HepG2 (cell line): ENCODE data around the gene NPHP4. TPM values are rescaled to one million over a fixed set of nuclear protein-coding genes. Genes with fewer than 3 reads are reported as not detected.
A peak's percentile ranks its signal among the peaks of the same experiment; 100 is the strongest.

ENCODE experiments used
- DR1 ChIP-seq: sonication (generic); formaldehyde crosslinking; IDR thresholded peaks from 2 replicates; pipeline ENCODE4 v1.8.0; 2021; ENCODE audit warnings: mild to moderate bottlenecking, missing genetic modification reagents, inconsistent platforms
- GATA4 ChIP-seq: sonication (generic); IDR thresholded peaks from 2 replicates; pipeline ENCODE4 v1.6.1; 2016; ENCODE audit warnings: antibody characterized with exemption, low read depth, borderline replicate concordance
- HOXA3 ChIP-seq: sonication (generic); formaldehyde crosslinking; IDR thresholded peaks from 2 replicates; pipeline ENCODE4 v1.5.0; 2020; ENCODE audit warnings: missing genetic modification reagents
- KLF13 ChIP-seq: sonication (generic); formaldehyde crosslinking; IDR thresholded peaks from 2 replicates; pipeline ENCODE4 v1.4.0; 2020; ENCODE audit warnings: mild to moderate bottlenecking, missing genetic modification reagents
- MTF2 ChIP-seq: sonication (generic); formaldehyde crosslinking; IDR thresholded peaks from 2 replicates; pipeline ENCODE4 v1.5.0; 2020; ENCODE audit warnings: missing genetic modification reagents, borderline replicate concordance
- NRL ChIP-seq: sonication (generic); formaldehyde crosslinking; IDR thresholded peaks from 2 replicates; pipeline ENCODE4 v1.5.0; 2020; ENCODE audit warnings: missing genetic modification reagents, mild to moderate bottlenecking, moderate library complexity, borderline replicate concordance
- PHF21A ChIP-seq: sonication (generic); formaldehyde crosslinking; IDR thresholded peaks from 2 replicates; pipeline ENCODE4 v1.5.0; 2020; ENCODE audit warnings: mild to moderate bottlenecking, missing genetic modification reagents
- PITX1 ChIP-seq: sonication (generic); formaldehyde crosslinking; IDR thresholded peaks from 2 replicates; pipeline ENCODE4 v1.5.1; 2020; ENCODE audit warnings: mild to moderate bottlenecking, missing genetic modification reagents
- RBM39 ChIP-seq: fragments of 200-400 bp; formaldehyde crosslinking; IDR thresholded peaks from one replicate; pipeline ENCODE4 v1.6.1; 2018; ENCODE audit warnings: antibody characterized with exemption, mild to moderate bottlenecking, low read depth, low read length; ENCODE audit not compliant: poor library complexity, severe bottlenecking
- RFXANK ChIP-seq: IDR thresholded peaks from 2 replicates; pipeline ENCODE4 v1.6.1; 2016
- SP2 ChIP-seq: sonication (generic); formaldehyde crosslinking; IDR thresholded peaks from 2 replicates; pipeline ENCODE4 v1.5.1; 2020; ENCODE audit warnings: mild to moderate bottlenecking, missing genetic modification reagents
- SPEN ChIP-seq: sonication (generic); formaldehyde crosslinking; IDR thresholded peaks from 2 replicates; pipeline ENCODE4 v1.5.1; 2020; ENCODE audit warnings: low read depth, mild to moderate bottlenecking, missing genetic modification reagents
- SRY ChIP-seq: sonication (generic); formaldehyde crosslinking; IDR thresholded peaks from 2 replicates; pipeline ENCODE4 v1.8.0; 2022; ENCODE audit warnings: mild to moderate bottlenecking, missing genetic modification reagents
- SYNCRIP ChIP-seq: fragments of 200-400 bp; formaldehyde crosslinking; IDR thresholded peaks from 2 replicates; pipeline ENCODE4 v1.6.1; 2018; ENCODE audit warnings: mild to moderate bottlenecking, low read depth, low read length; ENCODE audit not compliant: insufficient read depth
- ZBTB7B ChIP-seq: sonication (generic); formaldehyde crosslinking; IDR thresholded peaks from 2 replicates; pipeline ENCODE4 v1.4.0; 2020; ENCODE audit warnings: missing genetic modification reagents
- ZNF138 ChIP-seq: sonication (generic); formaldehyde crosslinking; IDR thresholded peaks from 2 replicates; pipeline ENCODE4 v1.5.0; 2020; ENCODE audit warnings: mild to moderate bottlenecking, low read depth, missing genetic modification reagents
- ZNF234 ChIP-seq: sonication (generic); formaldehyde crosslinking; conservative IDR thresholded peaks from 2 replicates; pipeline ENCODE4 v1.5.1; 2020; ENCODE audit warnings: mild to moderate bottlenecking, missing genetic modification reagents
- ZNF468 ChIP-seq: sonication (generic); formaldehyde crosslinking; IDR thresholded peaks from 2 replicates; pipeline ENCODE4 v1.8.0; 2022; ENCODE audit warnings: mild to moderate bottlenecking, moderate library complexity, missing genetic modification reagents
- ZNF510 ChIP-seq: sonication (generic); formaldehyde crosslinking; IDR thresholded peaks from 2 replicates; pipeline ENCODE4 v1.4.0; 2020; ENCODE audit warnings: low read depth, mild to moderate bottlenecking, missing genetic modification reagents
- ZNF567 ChIP-seq: sonication (generic); formaldehyde crosslinking; IDR thresholded peaks from 2 replicates; pipeline ENCODE4 v1.8.1; 2023; ENCODE audit warnings: mild to moderate bottlenecking, missing genetic modification reagents, borderline replicate concordance
- ZNF761 ChIP-seq: sonication (generic); formaldehyde crosslinking; conservative IDR thresholded peaks from 2 replicates; pipeline ENCODE4 v1.4.0; 2020; ENCODE audit warnings: mild to moderate bottlenecking, missing genetic modification reagents
- ZNF773 ChIP-seq: sonication (generic); formaldehyde crosslinking; IDR thresholded peaks from 2 replicates; pipeline ENCODE4 v1.4.0; 2020; ENCODE audit warnings: missing genetic modification reagents, borderline replicate concordance
- ZNF780A ChIP-seq: sonication (generic); formaldehyde crosslinking; IDR thresholded peaks from 2 replicates; pipeline ENCODE4 v1.8.0; 2022; ENCODE audit warnings: mild to moderate bottlenecking, missing genetic modification reagents, moderate library complexity
- ZNF883 ChIP-seq: sonication (generic); formaldehyde crosslinking; IDR thresholded peaks from 2 replicates; pipeline ENCODE4 v1.5.1; 2020; ENCODE audit warnings: mild to moderate bottlenecking, missing genetic modification reagents; ENCODE audit errors: not compliant biosample characterization
- polyA plus RNA-seq, 8 experiments: library from polyadenylated mRNA; depleted of rRNA in 3 of 8; stranded (reverse) in 7 of 8; unstranded in 1 of 8; fragments of >200 nt; fragmentation: Illumina TruSeq in 4 of 8; extraction: Trizol in 4 of 8; gene quantifications; 2 replicates each; pipeline versions ENCODE4 v1.2.1 to v1.2.3, GENCODE V29; 2011 to 2016; ENCODE audit warnings: low read depth in 4 of 8, missing spikeins in 1 of 8, mixed read lengths in 1 of 8; ENCODE audit not compliant: insufficient read depth in 1 of 8
- total RNA-seq, 5 experiments: library from RNA; depleted of rRNA; stranded (reverse); fragments of >200 nt; fragmentation: Illumina TruSeq; extraction: Trizol; gene quantifications; 2 replicates each; pipeline ENCODE4 v1.2.3, GENCODE V29; 2016; ENCODE audit warnings: low read depth in 1 of 5
- TF ChIP-seq, protein P1 (sequence below): sonication (generic); formaldehyde crosslinking; IDR thresholded peaks from 2 replicates; pipeline ENCODE4 v1.4.0; 2020; ENCODE audit warnings: missing genetic modification reagents
- TF ChIP-seq, protein P2 (sequence below): sonication (generic); formaldehyde crosslinking; IDR thresholded peaks from 2 replicates; pipeline ENCODE4 v1.4.0; 2020; ENCODE audit warnings: missing genetic modification reagents
- TF ChIP-seq, protein P3 (sequence below): sonication (generic); IDR thresholded peaks from 2 replicates; pipeline ENCODE4 v1.6.1; 2016; ENCODE audit warnings: low read depth, borderline replicate concordance

NPHP4 gene
- total and polyA plus RNA-seq, 2 of the 13 experiments (the other 11 are each of a cell fraction or from before 2014, with no cell fraction given), result 4.4 to 6.8 TPM

DNA sequence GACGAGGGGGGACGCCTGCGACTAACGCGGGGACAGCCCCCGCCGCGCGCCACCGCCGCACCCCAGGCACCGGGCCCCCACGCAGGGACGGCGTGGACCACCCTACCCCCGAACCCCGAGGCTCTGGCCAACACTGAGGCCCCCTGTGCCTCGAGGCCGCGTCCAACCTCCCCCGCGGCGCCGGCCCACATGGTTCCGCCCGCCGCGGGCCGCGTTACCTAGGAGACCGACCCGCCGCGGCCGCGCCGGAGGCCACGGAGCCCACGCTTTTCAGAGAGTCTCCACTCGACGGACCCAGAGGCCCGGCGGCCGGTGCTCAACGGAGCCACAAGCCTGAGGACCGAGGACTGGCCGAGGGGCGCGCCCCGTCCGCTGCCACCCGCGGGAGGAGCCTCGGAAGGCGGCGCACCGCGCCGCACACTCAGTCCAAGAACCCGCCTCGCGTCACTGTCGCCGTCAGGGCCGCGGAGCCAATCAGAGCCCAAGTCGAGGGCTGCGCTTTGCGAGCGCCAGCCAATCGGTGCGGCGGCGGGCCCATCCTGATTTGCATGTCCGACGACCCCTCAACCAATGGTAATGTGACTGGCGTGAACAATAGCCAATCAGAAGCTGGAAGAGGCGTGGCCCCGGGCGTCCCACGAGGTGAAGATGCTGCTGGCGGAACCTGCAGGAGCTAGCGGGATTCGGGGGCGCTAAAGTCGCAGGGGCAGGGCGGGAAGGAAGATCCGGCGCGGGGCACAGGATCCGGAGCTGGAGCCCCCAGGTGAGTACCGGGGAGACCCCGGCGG is at the start of gene NPHP4 (continued):
- TF ChIP-seq, protein P1, sequence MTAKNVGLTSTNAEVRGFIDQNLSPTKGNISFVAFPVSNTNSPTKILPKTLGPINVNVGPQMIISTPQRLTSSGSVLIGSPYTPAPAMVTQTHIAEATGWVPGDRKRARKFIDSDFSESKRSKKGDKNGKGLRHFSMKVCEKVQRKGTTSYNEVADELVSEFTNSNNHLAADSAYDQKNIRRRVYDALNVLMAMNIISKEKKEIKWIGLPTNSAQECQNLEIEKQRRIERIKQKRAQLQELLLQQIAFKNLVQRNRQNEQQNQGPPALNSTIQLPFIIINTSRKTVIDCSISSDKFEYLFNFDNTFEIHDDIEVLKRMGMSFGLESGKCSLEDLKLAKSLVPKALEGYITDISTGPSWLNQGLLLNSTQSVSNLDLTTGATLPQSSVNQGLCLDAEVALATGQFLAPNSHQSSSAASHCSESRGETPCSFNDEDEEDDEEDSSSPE (CRISPR knock-in tag), result peak; percentile 85
- TF ChIP-seq ZBTB7B (CRISPR knock-in tag) (peak; percentile 73), ZNF883 (CRISPR knock-in tag) (peak; percentile 46), KLF13 (0 out of 2 replicates have a peak, but pooled peaks have one; percentile 42), MTF2 (CRISPR knock-in tag) (peak; percentile 13; the same call in 1 of the 2 replicates), ZNF510 (CRISPR knock-in tag) (peak; percentile 32; the same call in 1 of the 2 replicates), RBM39 (peak; percentile 30), SP2 (peak; percentile 96), PHF21A (peak; percentile 82), NRL (CRISPR knock-in tag) (peak; percentile 29; the same call in 1 of the 2 replicates), SPEN (CRISPR knock-in tag) (peak; percentile 65), ZNF234 (CRISPR knock-in tag) (peak; percentile 67; the same call in 1 of the 2 replicates), ZNF780A (no peak), ZNF138 (no peak), ZNF468 (CRISPR knock-in tag) (no peak), SYNCRIP (no peak), DR1 (CRISPR knock-in tag) (0 out of 2 replicates have a peak, but pooled peaks have one; percentile 19), HOXA3 (CRISPR knock-in tag) (peak; percentile 34), RFXANK (CRISPR knock-in tag) (peak; percentile 92), ZNF761 (CRISPR knock-in tag) (0 out of 2 replicates have a peak, but pooled peaks have one; percentile 17), SRY (CRISPR knock-in tag) (0 out of 2 replicates have a peak, but pooled peaks have one; percentile 61), ZNF567 (CRISPR knock-in tag) (peak; percentile 85; the same call in 1 of the 2 replicates), ZNF773 (CRISPR knock-in tag) (0 out of 2 replicates have a peak, but pooled peaks have one; percentile 18), GATA4 (peak; percentile 52; the same call in 1 of the 2 replicates), PITX1 (CRISPR knock-in tag) (peak; percentile 58)
- TF ChIP-seq, protein P2, sequence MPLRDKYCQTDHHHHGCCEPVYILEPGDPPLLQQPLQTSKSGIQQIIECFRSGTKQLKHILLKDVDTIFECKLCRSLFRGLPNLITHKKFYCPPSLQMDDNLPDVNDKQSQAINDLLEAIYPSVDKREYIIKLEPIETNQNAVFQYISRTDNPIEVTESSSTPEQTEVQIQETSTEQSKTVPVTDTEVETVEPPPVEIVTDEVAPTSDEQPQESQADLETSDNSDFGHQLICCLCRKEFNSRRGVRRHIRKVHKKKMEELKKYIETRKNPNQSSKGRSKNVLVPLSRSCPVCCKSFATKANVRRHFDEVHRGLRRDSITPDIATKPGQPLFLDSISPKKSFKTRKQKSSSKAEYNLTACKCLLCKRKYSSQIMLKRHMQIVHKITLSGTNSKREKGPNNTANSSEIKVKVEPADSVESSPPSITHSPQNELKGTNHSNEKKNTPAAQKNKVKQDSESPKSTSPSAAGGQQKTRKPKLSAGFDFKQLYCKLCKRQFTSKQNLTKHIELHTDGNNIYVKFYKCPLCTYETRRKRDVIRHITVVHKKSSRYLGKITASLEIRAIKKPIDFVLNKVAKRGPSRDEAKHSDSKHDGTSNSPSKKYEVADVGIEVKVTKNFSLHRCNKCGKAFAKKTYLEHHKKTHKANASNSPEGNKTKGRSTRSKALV, result 0 out of 2 replicates have a peak, but pooled peaks have one; percentile 36
- TF ChIP-seq, protein P3, sequence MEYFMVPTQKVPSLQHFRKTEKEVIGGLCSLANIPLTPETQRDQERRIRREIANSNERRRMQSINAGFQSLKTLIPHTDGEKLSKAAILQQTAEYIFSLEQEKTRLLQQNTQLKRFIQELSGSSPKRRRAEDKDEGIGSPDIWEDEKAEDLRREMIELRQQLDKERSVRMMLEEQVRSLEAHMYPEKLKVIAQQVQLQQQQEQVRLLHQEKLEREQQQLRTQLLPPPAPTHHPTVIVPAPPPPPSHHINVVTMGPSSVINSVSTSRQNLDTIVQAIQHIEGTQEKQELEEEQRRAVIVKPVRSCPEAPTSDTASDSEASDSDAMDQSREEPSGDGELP, result 0 out of 2 replicates have a peak, but pooled peaks have one; percentile 12
